ENCODE data around the gene TMEM132D. TPM values are rescaled to one million over a fixed set of nuclear protein-coding genes. Genes with fewer than 3 reads are reported as not detected.

The TMEM132D gene
- total and polyA plus RNA-seq, 2 experiments from 2014 or later: 2.0 to 2.4 TPM

DNA sequence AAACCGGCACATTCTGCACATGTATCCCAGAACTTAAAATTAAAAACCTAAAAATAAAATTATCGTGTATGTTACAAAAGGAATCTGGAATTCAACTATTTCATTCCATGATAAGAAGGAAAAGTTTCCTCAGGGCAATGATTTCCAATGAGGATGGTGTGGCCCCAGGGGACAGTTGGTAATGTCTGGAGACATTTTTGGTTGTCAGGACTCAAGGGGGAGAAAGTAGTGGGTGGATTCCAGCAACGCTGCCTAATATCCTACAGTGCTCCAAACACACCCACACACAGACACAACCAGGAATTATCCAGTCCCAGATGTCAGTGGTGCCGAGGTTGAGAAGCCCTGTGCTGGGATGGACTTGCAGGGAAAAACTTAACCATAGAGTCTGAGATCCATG is 228.3 kb downstream of the TMEM132D start:
- H3K9me2 ChIP-seq (replicated peaks; ENCODE audit: insufficient read depth): no peaks in the 10 kb centered on the region
- no peaks in the 10 kb centered on the region for H3K4me1 ChIP-seq (ENCODE audit: insufficient read depth)
- H3K79me2 ChIP-seq: no peaks in the 10 kb centered on the region
- DNase-seq (ENCODE audit: low spot score): no peak
- H3K27ac ChIP-seq: no peak overlapping the region
- no peaks in the 10 kb centered on the region for H3K36me3 ChIP-seq (replicated peaks; ENCODE audit: insufficient read depth, low read depth)
- H3K4me3 ChIP-seq: no peak overlapping the region
- no peaks in the 10 kb centered on the region for H4K20me1 ChIP-seq (ENCODE audit: insufficient read depth, poor library complexity, severe bottlenecking)
- H3K9me3 ChIP-seq (ENCODE audit: low read depth): no peaks in the 10 kb centered on the region
- H3K27me3 ChIP-seq: no peaks in the 10 kb centered on the region
- WGBS (ENCODE audit: low lambda C conversion rate, missing lambda C conversion rate): 76% methylated on average over 4 of the region's 4 CpGs
- TF ChIP-seq EZH2phosphoT487 (IDR thresholded peaks at IDR 0.05; ENCODE audit: low read depth, severe bottlenecking, unreplicated experiment): no peak
- H2AFZ ChIP-seq: no peak overlapping the region
- no peak overlapping the region for H3K4me2 ChIP-seq

DNA sequence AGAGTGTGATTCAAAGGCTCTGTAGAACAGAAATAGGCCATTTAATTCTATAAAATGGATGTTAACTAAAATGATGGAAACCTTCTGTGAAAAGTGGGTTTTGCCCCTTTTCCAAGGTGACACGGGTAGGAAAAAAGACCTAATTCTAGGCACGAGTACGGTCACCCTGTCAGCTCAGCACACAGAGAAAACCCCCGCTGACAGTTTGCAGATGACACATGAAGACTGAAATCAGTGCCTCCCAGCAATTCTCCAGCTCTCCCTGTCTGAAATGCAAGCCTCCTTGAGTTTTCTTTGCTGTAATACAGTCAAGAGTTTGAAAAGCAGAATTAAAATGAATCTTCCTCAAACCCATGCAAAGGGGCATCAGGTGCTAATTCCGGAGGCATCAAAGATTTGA is 230.0 kb downstream of the TMEM132D start:
- Histone ChIP-seq H3K79me2 (no peaks in the 10 kb centered on the region), H3K27ac (no peak overlapping the region), H3K4me3 (no peak overlapping the region), H2AFZ (no peak overlapping the region), H3K9me3 (ENCODE audit: low read depth) (no peaks in the 10 kb centered on the region), H3K9me2 (replicated peaks; ENCODE audit: insufficient read depth) (no peaks in the 10 kb centered on the region), H3K4me2 (no peak overlapping the region), H3K36me3 (replicated peaks; ENCODE audit: insufficient read depth, low read depth) (no peaks in the 10 kb centered on the region), H3K4me1 (ENCODE audit: insufficient read depth) (no peaks in the 10 kb centered on the region), H4K20me1 (ENCODE audit: insufficient read depth, poor library complexity, severe bottlenecking) (no peaks in the 10 kb centered on the region), H3K27me3 (no peaks in the 10 kb centered on the region)
- TF ChIP-seq, protein P1, sequence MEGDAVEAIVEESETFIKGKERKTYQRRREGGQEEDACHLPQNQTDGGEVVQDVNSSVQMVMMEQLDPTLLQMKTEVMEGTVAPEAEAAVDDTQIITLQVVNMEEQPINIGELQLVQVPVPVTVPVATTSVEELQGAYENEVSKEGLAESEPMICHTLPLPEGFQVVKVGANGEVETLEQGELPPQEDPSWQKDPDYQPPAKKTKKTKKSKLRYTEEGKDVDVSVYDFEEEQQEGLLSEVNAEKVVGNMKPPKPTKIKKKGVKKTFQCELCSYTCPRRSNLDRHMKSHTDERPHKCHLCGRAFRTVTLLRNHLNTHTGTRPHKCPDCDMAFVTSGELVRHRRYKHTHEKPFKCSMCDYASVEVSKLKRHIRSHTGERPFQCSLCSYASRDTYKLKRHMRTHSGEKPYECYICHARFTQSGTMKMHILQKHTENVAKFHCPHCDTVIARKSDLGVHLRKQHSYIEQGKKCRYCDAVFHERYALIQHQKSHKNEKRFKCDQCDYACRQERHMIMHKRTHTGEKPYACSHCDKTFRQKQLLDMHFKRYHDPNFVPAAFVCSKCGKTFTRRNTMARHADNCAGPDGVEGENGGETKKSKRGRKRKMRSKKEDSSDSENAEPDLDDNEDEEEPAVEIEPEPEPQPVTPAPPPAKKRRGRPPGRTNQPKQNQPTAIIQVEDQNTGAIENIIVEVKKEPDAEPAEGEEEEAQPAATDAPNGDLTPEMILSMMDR (IDR thresholded peaks at IDR 0.05; ENCODE audit: poor library complexity): no peak
- TF ChIP-seq EZH2 (IDR thresholded peaks at IDR 0.05; ENCODE audit: borderline replicate concordance) (no peak), EZH2phosphoT487 (IDR thresholded peaks at IDR 0.05; ENCODE audit: low read depth, severe bottlenecking, unreplicated experiment) (no peak)
- no peak for DNase-seq (ENCODE audit: low spot score)
- 75% methylated on average over 5 of the region's 5 CpGs for WGBS (ENCODE audit: low lambda C conversion rate, missing lambda C conversion rate)

DNA sequence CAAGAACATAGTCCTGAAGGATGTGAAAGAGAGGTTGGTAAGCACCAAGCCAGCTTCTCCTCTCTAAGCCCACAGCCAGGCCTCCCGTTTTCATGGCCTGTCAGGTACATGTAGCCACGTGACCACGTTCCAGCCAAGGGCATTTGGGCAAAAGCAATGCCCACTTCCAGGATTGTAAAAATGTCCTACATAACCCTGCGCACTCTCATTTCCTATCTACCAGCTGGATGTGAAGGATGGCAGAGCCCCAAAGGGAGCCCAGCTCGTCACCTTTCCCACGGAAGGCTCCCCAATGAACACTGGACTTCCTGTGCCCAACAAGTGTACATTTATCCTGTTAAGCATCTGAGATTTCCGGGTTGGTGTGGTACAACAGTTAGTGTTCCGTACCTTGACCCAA is 231.7 kb downstream of the TMEM132D start:
- H3K4me1 ChIP-seq (ENCODE audit: insufficient read depth): no peaks in the 10 kb centered on the region
- DNase-seq (ENCODE audit: low spot score): no peak
- no peak overlapping the region for H3K4me2 ChIP-seq
- no peaks in the 10 kb centered on the region for H3K9me3 ChIP-seq (ENCODE audit: low read depth)
- TF ChIP-seq, protein P1 (IDR thresholded peaks at IDR 0.05; ENCODE audit: poor library complexity): no peak
- TF ChIP-seq EZH2 (IDR thresholded peaks at IDR 0.05; ENCODE audit: borderline replicate concordance) (no peak), EZH2phosphoT487 (IDR thresholded peaks at IDR 0.05; ENCODE audit: low read depth, severe bottlenecking, unreplicated experiment) (no peak)
- H3K4me3 ChIP-seq: no peak overlapping the region
- H4K20me1 ChIP-seq (ENCODE audit: insufficient read depth, poor library complexity, severe bottlenecking): no peaks in the 10 kb centered on the region
- WGBS (ENCODE audit: low lambda C conversion rate, missing lambda C conversion rate): 80% methylated on average over 7 of the region's 8 CpGs
- H3K36me3 ChIP-seq (replicated peaks; ENCODE audit: insufficient read depth, low read depth): no peaks in the 10 kb centered on the region
- no peak overlapping the region for H3K27ac ChIP-seq
- H3K9me2 ChIP-seq (replicated peaks; ENCODE audit: insufficient read depth): no peaks in the 10 kb centered on the region
- H3K27me3 ChIP-seq: no peaks in the 10 kb centered on the region
- no peaks in the 10 kb centered on the region for H3K79me2 ChIP-seq
- H2AFZ ChIP-seq: no peak overlapping the region

DNA sequence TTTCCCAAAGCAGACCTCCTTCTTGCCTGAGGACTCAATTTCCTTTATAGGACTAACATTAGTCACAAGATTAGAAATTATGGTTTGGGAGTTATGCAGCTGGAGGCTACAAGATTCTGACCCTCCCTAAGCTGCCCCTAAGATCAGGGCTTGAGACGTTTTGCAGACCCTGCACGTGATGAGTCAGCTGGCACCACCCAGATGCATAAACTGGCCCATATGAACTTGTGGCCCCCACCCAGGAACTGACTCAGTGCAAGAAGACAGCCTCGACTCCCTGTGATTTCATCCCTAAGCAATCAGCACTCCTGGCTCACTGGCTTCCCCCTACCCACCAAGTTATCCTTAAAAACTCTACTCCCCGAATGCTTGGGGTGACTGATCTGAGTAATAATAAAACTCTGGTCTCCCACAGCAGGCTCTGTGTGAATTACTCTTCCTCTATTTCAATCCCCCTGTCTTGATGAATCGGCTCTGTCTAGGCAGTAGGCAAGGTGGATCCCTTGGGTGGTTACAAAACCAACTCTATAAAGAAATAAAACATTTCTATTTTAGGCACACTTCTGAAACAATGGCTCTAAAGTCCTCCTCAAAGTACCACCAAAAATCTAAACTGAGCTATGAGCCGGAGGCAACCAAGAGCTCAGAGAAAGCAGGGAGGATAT is 233.4 kb downstream of the TMEM132D start:
- no peak overlapping the region for H2AFZ ChIP-seq
- H3K36me3 ChIP-seq (replicated peaks; ENCODE audit: insufficient read depth, low read depth): no peaks in the 10 kb centered on the region
- no peak overlapping the region for H3K27ac ChIP-seq
- H4K20me1 ChIP-seq (ENCODE audit: insufficient read depth, poor library complexity, severe bottlenecking): no peaks in the 10 kb centered on the region
- H3K4me2 ChIP-seq: no peak overlapping the region
- no peak for TF ChIP-seq EZH2phosphoT487 (IDR thresholded peaks at IDR 0.05; ENCODE audit: low read depth, severe bottlenecking, unreplicated experiment)
- TF ChIP-seq, protein P1 (IDR thresholded peaks at IDR 0.05; ENCODE audit: poor library complexity): no peak
- no peak for TF ChIP-seq EZH2 (IDR thresholded peaks at IDR 0.05; ENCODE audit: borderline replicate concordance)
- no peaks in the 10 kb centered on the region for H3K4me1 ChIP-seq (ENCODE audit: insufficient read depth)
- no peaks in the 10 kb centered on the region for H3K9me2 ChIP-seq (replicated peaks; ENCODE audit: insufficient read depth)
- DNase-seq (ENCODE audit: low spot score): no peak
- no peaks in the 10 kb centered on the region for H3K79me2 ChIP-seq
- 70% methylated on average over 6 of the region's 6 CpGs for WGBS (ENCODE audit: low lambda C conversion rate, missing lambda C conversion rate)
- no peaks in the 10 kb centered on the region for H3K9me3 ChIP-seq (ENCODE audit: low read depth)
- H3K27me3 ChIP-seq: no peaks in the 10 kb centered on the region
- no peak overlapping the region for H3K4me3 ChIP-seq
